ENCODE measurements around the gene LDHA.

- TF ChIP-seq MZF1 (CRISPR knock-in tag; IDR thresholded peaks at IDR 0.05; ENCODE audit: borderline replicate concordance) (no peak), CC2D1A (CRISPR knock-in tag; IDR thresholded peaks at IDR 0.05) (no peak), TBP (CRISPR knock-in tag; IDR thresholded peaks at IDR 0.05) (no peak), ZNF629 (CRISPR knock-in tag; conservative IDR thresholded peaks at IDR 0.05) (no peak), ZNF510 (CRISPR knock-in tag; IDR thresholded peaks at IDR 0.05; ENCODE audit: low read depth) (no peak), ZFP82 (CRISPR knock-in tag; IDR thresholded peaks at IDR 0.05; ENCODE audit: borderline replicate concordance) (no peak)
Measured at GRCh38 chr11:18420067-18420466, 25.7 kb downstream of the LDHA start.
